Kidney capillary endothelial cell (primary cell): Measurements from ENCODE around the gene GABRA1.

Source experiments
- DNase-seq: peaks from one replicate; pipeline ENCODE4 v3.0.0-alpha.2; 2018; ENCODE audit warnings: low spot score

GABRA1 gene

GRCh38 chr5:161847941-161848391 lies at the start of gene GABRA1:
TSS of gene GABRA1 (plus strand) at chr5:161848120. CDS start at chr5:161850811, 2,691 bp downstream.
- DNase-seq, result no peak

GRCh38 chr5:161799316-161799715 lies 48.6 kb upstream of the GABRA1 start:
- no peak for DNase-seq

DNA sequence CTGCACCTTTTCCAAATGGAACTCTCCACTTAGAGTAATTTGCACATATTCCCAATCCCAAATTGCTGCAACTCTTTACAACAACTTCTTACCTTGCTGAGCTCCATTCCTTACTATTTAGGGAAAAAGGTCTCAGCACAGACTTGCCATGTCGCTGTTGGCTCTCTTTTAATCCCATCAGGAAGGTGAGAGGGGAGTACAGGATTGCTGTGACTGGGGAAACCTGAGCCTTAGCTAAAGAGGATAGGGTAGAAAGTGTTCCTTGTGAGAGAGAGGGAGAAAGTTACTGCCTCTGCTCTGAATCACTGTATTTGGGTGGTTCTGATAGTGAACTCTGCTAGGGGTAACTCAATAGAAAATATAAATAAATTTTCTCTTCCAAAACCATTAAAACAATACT lies 43.7 kb upstream of the GABRA1 start:
- no peak for DNase-seq

GRCh38 chr5:161846746-161847145 lies 1.2 kb upstream of the GABRA1 start:
- no peak for DNase-seq

DNA sequence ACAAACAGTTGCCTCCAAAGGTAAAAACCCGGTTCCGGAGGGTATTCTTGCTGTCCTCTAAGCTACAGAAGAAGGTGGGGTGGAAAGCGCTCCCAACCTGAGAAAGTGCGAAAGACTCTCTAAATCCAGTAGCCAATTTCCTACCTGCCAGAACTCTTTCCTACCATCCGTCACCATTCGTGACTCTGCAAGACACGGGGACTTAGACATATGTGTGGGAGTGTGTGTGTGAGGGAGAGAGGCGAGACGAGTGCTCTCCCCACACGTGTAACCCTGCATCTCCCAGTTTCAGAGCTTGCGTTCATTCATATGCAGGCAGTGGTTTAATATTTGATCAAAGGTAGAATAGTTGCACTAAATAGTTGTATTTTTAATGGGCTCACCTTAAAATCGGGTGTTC lies 473 bp upstream of the GABRA1 start:
- no peak for DNase-seq

GRCh38 chr5:161850491-161850890 lies 2.6 kb downstream of the GABRA1 start:
- no peak for DNase-seq

DNA sequence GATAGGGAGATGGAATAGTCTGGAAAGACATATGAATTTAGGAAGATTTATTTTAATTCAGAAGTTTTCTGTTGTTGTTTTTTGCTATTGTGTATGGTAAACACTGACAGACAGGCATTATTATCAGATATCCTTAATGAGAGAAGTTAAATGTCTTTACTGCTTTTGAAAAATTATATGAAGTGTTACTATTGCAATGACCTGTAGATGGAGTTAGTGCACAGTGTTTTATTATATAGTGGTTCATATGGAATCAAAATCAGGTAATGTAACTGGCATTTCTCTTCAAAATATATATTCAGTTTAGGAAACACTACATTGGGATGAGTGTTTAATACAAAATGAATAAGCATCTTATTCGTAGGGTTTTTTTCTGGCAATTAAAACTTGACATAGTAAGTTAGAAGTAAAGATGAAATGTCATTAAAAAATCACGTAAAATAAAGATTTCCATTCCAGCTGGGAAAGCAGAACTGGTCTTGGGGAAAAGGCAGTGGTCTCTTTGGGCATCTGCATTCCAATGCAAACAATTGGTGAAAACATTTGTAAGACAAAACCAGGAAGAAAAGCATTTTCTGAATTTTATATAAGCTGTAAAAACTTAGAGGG lies 3.9 kb downstream of the GABRA1 start:
- DNase-seq, result peak; percentile 2

- no peak for DNase-seq
Observed at GRCh38 chr5:161857358-161857757, 9.4 kb downstream of the GABRA1 start.

DNA sequence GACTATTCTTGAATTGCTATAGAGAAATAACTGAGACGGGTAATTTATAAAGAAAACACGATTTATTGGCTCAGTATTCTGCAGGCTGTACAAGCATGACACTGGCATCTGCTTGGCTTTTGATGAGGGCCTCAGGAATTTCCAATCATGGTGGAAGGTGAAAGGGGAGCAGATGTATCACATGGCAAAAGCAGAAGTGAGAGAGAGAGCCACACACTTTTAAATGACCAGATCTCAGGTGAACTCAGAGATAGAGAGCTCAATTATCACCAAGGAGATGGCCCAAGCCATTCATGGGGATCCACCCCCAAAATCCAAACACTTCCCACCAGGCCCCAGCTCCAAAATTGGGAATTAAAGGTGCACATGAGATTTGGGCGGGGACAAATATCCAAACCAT lies 15.3 kb downstream of the GABRA1 start:
- no peak for DNase-seq

DNA sequence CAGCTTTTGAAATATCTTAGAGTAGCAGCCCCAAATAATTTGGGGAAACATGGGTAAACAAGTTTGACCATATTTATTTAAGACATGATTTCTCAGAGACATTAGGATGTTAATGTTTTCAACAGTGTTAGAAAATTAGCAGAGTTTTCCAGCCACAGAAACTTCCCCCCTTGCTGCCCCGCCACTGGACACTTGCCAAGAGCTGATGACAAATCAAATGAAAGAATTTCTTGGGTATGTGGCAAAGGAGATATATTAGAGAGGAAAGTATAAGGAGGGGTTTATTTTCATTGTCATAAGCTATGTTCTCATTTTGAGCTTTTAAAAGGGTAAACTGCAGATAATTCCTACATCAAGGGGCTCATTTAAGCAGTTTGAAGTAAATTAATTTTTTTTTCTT lies 15.9 kb downstream of the GABRA1 start:
- no peak for DNase-seq

GRCh38 chr5:161865510-161865909 lies 17.6 kb downstream of the GABRA1 start:
- DNase-seq, result no peak

DNA sequence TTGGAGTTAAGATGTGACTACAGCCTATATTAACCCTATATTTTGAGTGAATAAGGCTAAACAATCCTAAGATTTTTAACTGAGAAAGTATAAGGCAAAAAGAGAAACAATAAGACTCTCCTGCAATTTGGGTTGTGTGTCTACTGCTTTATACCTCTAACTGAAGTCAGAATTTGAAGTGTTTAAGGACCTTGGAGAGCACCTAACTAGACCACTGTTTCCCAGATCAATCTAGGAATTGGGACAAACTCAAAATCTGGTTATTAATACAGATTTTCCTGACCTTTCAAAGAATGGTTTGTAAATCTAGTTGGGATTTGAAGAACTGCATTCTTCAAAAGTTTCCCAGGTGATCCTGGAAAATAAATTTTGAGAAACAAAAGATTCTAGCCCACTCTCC lies 42.1 kb downstream of the GABRA1 start:
- no peak for DNase-seq

DNA sequence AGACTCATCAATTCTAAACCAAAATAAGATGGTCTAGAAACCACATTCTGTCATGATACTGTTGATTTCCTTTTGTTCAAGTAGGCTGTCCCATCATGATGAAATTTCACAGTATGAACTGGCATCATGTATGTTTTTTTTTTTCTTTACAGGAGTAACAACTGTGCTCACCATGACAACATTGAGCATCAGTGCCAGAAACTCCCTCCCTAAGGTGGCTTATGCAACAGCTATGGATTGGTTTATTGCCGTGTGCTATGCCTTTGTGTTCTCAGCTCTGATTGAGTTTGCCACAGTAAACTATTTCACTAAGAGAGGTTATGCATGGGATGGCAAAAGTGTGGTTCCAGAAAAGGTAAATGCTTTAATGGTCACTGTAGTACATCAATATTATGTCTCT lies 47.6 kb downstream of the GABRA1 start:
- DNase-seq, result no peak

DNA sequence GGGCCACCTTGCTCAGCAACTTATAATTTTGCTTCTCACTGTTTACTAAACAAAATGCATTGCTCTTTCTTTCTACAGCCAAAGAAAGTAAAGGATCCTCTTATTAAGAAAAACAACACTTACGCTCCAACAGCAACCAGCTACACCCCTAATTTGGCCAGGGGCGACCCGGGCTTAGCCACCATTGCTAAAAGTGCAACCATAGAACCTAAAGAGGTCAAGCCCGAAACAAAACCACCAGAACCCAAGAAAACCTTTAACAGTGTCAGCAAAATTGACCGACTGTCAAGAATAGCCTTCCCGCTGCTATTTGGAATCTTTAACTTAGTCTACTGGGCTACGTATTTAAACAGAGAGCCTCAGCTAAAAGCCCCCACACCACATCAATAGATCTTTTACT lies 49.1 kb downstream of the GABRA1 start:
- DNase-seq, result no peak

- DNase-seq, result no peak
Observed at GRCh38 chr5:161899590-161899989, 51.7 kb downstream of the GABRA1 start.

DNA sequence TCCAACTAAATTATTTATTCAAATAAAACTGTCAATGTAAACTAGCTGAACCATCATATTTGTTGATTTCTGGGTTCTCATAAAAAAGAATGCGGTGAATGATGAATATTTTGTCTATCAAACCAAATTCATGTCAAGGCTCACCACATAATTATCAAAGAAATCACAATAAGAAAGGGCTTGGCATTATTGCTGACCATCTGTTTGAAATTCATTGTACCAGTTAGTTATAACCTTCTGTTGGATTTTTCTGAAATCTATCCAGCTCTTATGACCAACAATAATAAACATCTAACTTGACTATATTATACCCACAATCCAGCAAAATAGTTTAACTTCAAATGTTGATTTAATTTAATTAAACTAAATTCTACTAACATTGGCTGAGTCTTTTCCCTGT lies 53.1 kb downstream of the GABRA1 start:
- DNase-seq, result no peak

GRCh38 chr5:161921781-161922180 lies 73.9 kb downstream of the GABRA1 start:
- DNase-seq, result no peak

DNA sequence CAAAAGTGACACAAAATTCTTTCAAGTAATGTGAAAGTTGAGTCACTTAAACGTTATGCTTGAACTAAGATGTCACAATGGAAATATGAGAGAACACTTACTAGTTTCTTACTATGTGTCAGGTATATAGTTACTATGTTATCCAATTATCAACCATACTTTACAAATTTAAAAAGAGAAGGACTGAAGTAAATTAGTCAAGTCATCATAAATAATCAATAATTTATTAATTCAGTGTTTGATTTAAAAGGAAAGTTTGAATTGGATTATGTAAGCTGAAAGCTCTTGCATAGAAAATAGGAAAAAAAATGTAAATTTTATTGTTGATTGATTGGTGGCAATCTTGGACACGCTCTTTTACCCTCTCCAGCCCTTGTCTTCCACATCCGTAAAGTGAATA lies 76.3 kb downstream of the GABRA1 start:
- DNase-seq, result no peak

GRCh38 chr5:161925960-161926359 lies 78.0 kb downstream of the GABRA1 start:
- DNase-seq, result no peak

GRCh38 chr5:161934486-161934885 lies 86.6 kb downstream of the GABRA1 start:
- no peak for DNase-seq

- no peak for DNase-seq
Observed at GRCh38 chr5:161944974-161945373, 97.1 kb downstream of the GABRA1 start.

GRCh38 chr5:161946911-161947310 lies 99.0 kb downstream of the GABRA1 start:
- DNase-seq, result no peak
